T-cell (primary cell): Measurements from ENCODE around the gene AMFR. TPM values are rescaled to one million over a fixed set of nuclear protein-coding genes. Genes with fewer than 3 reads are reported as not detected.

ENCODE experiments used
- ATAC-seq, 4 experiments: fragments of 200-7000 bp in 3 of 4; fragments of 150-1000 bp in 1 of 4; cut with Tn5 transposase; replicated peaks in 1 of 4; 1 replicate in 3 of 4; 2 replicates in 1 of 4; pipeline ENCODE4 v1.10.0; 2021; ENCODE audit warnings: moderate library complexity in 3 of 4, mild to moderate bottlenecking in 2 of 4, moderate number of reproducible peaks in 1 of 4
- CTCF ChIA-PET, 2 donors: fragments of 300-600 bp; sonication (Branson Sonifier 250); formaldehyde crosslinking; loops; one replicate each; lab custom pipeline; 2022; ENCODE audit warnings: antibody characterized with exemption in 2 of 2; lab: Charles Lee
- POLR2A ChIA-PET, 2 donors: fragments of 300-600 bp; sonication (Branson Sonifier 250); formaldehyde crosslinking; loops; one replicate each; lab custom pipeline; 2022; ENCODE audit warnings: antibody characterized with exemption in 2 of 2; lab: Charles Lee
- DNase-seq, 35 experiments: peaks; one replicate each; pipeline versions ENCODE4 v3.0.0 to v3.0.0-alpha.2; 2013 to 2023
- H3K27ac ChIP-seq: one replicate; pipeline ENCODE4 v1.5.1; 2013; ENCODE audit warnings: low read length
- H3K27me3 ChIP-seq, 2 experiments: replicated peaks in 1 of 2; 1 replicate in 1 of 2; 2 replicates in 1 of 2; pipeline versions ENCODE4 v1.6.1 to v1.7.0; 2013; ENCODE audit warnings: low read length in 1 of 2, mixed read lengths in 1 of 2; ENCODE audit not compliant: control insufficient read depth in 2 of 2, insufficient read depth in 2 of 2; ENCODE audit errors: extremely low read depth in 1 of 2
- H3K36me3 ChIP-seq, 2 donors: 1 replicate in 1 of 2; 2 replicates in 1 of 2; pipeline versions ENCODE4 v1.6.1 to v1.7.0; 2013; ENCODE audit warnings: low read length in 1 of 2; ENCODE audit not compliant: control insufficient read depth in 2 of 2, insufficient read depth in 1 of 2; ENCODE audit errors: extremely low read depth in 1 of 2
- H3K4me1 ChIP-seq, 2 experiments: 1 replicate in 1 of 2; 2 replicates in 1 of 2; pipeline versions ENCODE4 v1.6.1 to v1.7.0; 2013; ENCODE audit warnings: low read length in 2 of 2, mixed read lengths in 1 of 2; ENCODE audit not compliant: insufficient read depth in 2 of 2, control insufficient read depth in 1 of 2; ENCODE audit errors: extremely low read depth in 1 of 2
- H3K4me3 ChIP-seq, 2 donors: 1 replicate in 1 of 2; 2 replicates in 1 of 2; pipeline versions ENCODE4 v1.5.1 to v1.7.0; 2013; ENCODE audit warnings: mild to moderate bottlenecking in 2 of 2, low read length in 1 of 2, moderate library complexity in 1 of 2; ENCODE audit not compliant: control insufficient read depth in 1 of 2; ENCODE audit errors: extremely low read depth in 1 of 2
- H3K9me3 ChIP-seq: 2 replicates; pipeline ENCODE4 v1.7.0; 2013
- H3K27ac Mint-ChIP-seq, 2 donors: one replicate each; pipeline ENCODE4 v1.8.0; 2020 to 2021; ENCODE audit warnings: mild to moderate bottlenecking in 2 of 2, mixed read lengths in 2 of 2
- H3K27me3 Mint-ChIP-seq, 2 donors: one replicate each; pipeline ENCODE4 v1.8.0; 2021 to 2022; ENCODE audit warnings: mixed read lengths in 2 of 2
- H3K36me3 Mint-ChIP-seq: one replicate; pipeline ENCODE4 v1.8.0; 2021; ENCODE audit warnings: mixed read lengths
- H3K4me1 Mint-ChIP-seq, 3 donors: one replicate each; pipeline ENCODE4 v1.8.0; 2020 to 2022; ENCODE audit warnings: mixed read lengths in 3 of 3, mild to moderate bottlenecking in 1 of 3
- H3K4me3 Mint-ChIP-seq, 3 donors: one replicate each; pipeline ENCODE4 v1.8.0; 2020 to 2022; ENCODE audit warnings: mild to moderate bottlenecking in 3 of 3, mixed read lengths in 3 of 3, moderate library complexity in 3 of 3
- H3K9me3 Mint-ChIP-seq, 3 donors: one replicate each; pipeline ENCODE4 v1.8.0; 2020 to 2022; ENCODE audit warnings: mixed read lengths in 3 of 3
- WGBS: methylation state at CpG from one replicate; pipeline ENCODE4 v1.1.5; 2013; ENCODE audit warnings: missing lambda C conversion rate; ENCODE audit not compliant: insufficient coverage; 5-methylcytosine and 5-hydroxymethylcytosine counted together
- total RNA-seq, 35 experiments: library from RNA in 6 of 35; stranded (reverse) in 6 of 35; fragments of 120-200 nt in 1 of 35; gene quantifications; one replicate each; pipeline versions ENCODE4 v1.2.1 to v1.2.4 and lab custom pipeline; 2013 to 2026

AMFR gene
- total RNA-seq, 5 donors from 2014 or later (not counting 1 experiment from before 2014, with no cell fraction given): 60.4 to 71.9 (median 68.4) TPM

DNA sequence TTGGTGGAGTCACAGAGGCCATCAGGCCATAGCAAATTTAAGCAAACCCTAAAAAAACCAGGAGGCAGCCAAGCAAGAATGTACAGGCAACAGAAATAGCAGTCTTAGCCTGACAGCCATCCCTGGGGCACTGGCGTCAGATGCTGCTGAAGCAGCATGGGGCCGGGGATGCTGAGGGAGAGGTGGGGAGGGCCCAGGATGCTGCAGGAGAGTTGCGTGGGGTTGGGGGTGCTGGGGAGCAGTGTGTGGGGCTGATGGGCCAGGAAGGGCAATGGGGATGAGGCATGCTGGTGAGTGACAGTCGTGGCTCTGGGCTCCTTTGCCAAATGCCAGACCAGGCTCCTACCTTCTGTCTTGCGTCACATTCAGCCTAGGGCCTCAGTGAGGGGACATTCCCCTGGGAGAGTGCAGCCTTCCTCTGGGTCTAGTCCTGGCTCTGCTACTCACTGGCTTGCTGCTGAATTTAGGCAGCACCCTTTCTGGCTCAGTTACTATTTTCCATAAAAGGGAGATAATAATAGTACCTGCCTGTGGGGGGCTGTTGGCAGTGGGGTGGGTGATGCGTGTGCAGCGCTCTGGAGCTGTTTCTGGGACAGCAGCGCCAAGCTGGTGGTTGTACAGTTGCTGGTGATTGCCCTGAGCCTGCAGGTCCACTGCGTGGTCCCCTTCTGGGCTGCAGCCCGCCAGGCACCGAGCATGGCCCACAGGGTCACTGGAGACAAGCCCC is 88.1 kb downstream of the AMFR start:
- POLR2A ChIA-PET: no interaction called here
- no peaks in the 10 kb centered on the region for H3K36me3 Mint-ChIP-seq

GRCh38 chr16:56336711-56337110 is 88.6 kb downstream of the AMFR start:
- no peak for ATAC-seq
- 91% methylated on average over 21 of the region's 21 CpGs for WGBS
- H3K9me3 ChIP-seq: no peaks in the 10 kb centered on the region

More for the DNA sequence above, 88.1 kb downstream of the AMFR start:
- no peak for ATAC-seq
- WGBS: 91% methylated on average over 10 of the region's 11 CpGs
- no peak for DNase-seq
- Mint-ChIP-seq H3K9me3 (no peaks in the 10 kb centered on the region), H3K27ac (no peak overlapping the region), H3K27me3 (no peaks in the 10 kb centered on the region), H3K4me1 (no peaks in the 10 kb centered on the region), H3K4me3 (no peak overlapping the region)
- H3K9me3 ChIP-seq: no peaks in the 10 kb centered on the region
- no peaks in the 10 kb centered on the region for H3K36me3 ChIP-seq
- CTCF ChIA-PET: no interaction called here
- H3K4me1 ChIP-seq: no peaks in the 10 kb centered on the region
- no peak overlapping the region for H3K27ac ChIP-seq
- H3K27me3 ChIP-seq: no peaks in the 10 kb centered on the region
- no peak overlapping the region for H3K4me3 ChIP-seq

DNA sequence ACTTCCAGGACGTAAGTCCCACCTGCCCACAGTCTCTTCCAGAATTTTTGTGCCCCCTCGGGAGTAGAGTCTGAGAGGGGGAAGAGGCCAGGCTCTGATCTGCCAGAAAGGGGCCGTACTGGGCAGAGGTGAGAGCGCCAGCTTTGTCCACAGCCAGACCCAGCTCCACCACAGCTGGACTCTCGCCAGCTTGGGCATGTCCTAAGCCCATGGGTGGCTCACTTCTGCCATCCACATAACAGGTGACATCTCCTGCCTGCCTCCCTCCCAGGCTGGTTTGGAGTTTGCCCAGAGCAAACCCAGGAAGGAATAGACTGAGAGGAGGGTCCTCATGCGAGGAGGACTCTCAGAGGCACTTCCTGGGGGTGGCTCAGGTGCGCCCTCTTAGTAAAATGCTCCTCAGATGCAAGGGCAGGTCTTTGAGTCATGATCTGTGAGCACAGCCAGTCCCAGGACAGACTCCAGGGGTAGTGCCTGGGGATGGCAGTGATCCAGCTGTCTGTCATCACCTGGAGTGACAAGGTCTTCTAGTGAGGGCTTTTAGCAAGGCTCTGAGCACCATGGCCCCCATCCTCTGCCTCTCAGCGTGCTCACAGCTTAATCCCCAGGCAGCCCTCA is 89.2 kb downstream of the AMFR start:
- WGBS: 82% methylated on average over 5 of the region's 8 CpGs
- Histone ChIP-seq H3K4me3 (no peak overlapping the region), H3K27me3 (no peaks in the 10 kb centered on the region), H3K27ac (no peak overlapping the region), H3K9me3 (no peaks in the 10 kb centered on the region), H3K4me1 (no peaks in the 10 kb centered on the region), H3K36me3 (no peaks in the 10 kb centered on the region)
- Mint-ChIP-seq H3K27ac (no peak overlapping the region), H3K9me3 (no peaks in the 10 kb centered on the region), H3K36me3 (no peaks in the 10 kb centered on the region), H3K27me3 (no peaks in the 10 kb centered on the region), H3K4me3 (no peak overlapping the region), H3K4me1 (no peaks in the 10 kb centered on the region)
- DNase-seq (no peak), ATAC-seq (no peak)
- ChIA-PET CTCF (no interaction called here), POLR2A (no interaction called here)

More at GRCh38 chr16:56336711-56337110, 88.6 kb downstream of the AMFR start:
- H3K27ac ChIP-seq: no peak overlapping the region
- ChIA-PET POLR2A (no interaction called here), CTCF (no interaction called here)
- Mint-ChIP-seq H3K36me3 (no peaks in the 10 kb centered on the region), H3K27ac (no peak overlapping the region), H3K27me3 (no peaks in the 10 kb centered on the region), H3K4me3 (no peak overlapping the region), H3K4me1 (no peaks in the 10 kb centered on the region), H3K9me3 (no peaks in the 10 kb centered on the region)
- H3K4me3 ChIP-seq: no peak overlapping the region
- H3K4me1 ChIP-seq: no peaks in the 10 kb centered on the region
- no peak for DNase-seq
- no peaks in the 10 kb centered on the region for H3K36me3 ChIP-seq
- no peaks in the 10 kb centered on the region for H3K27me3 ChIP-seq

DNA sequence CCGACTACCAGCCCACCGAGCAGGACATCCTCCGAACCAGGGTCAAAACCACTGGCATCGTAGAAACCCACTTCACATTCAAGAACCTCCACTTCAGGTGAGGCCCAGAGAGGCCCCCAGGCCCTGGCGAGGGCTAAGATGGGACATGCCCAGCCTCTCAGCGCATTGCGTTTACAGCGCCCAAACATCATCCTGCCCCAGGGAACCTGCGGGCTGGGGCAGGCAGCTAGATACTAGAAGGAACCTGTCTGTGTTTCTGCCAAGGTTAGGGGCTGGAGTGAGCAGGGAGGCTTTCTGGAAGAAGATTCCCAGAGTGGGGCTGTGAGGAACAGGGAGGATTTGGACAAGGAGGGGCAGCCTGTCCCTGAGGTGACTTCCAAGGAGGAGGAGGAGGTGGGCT is 90.6 kb downstream of the AMFR start:
- H3K9me3 Mint-ChIP-seq: no peaks in the 10 kb centered on the region
- POLR2A ChIA-PET: no interaction called here
- H3K4me3 Mint-ChIP-seq: no peak overlapping the region
- ATAC-seq (no peak), DNase-seq (no peak)
- no peak overlapping the region for H3K27ac Mint-ChIP-seq
- no peaks in the 10 kb centered on the region for H3K36me3 ChIP-seq
- H3K27ac ChIP-seq: no peak overlapping the region
- no peaks in the 10 kb centered on the region for H3K36me3 Mint-ChIP-seq
- no peaks in the 10 kb centered on the region for H3K4me1 Mint-ChIP-seq
- H3K4me1 ChIP-seq: no peaks in the 10 kb centered on the region
- CTCF ChIA-PET: no interaction called here
- 85% methylated on average over 9 of the region's 9 CpGs for WGBS
- H3K27me3 Mint-ChIP-seq: no peaks in the 10 kb centered on the region
- no peaks in the 10 kb centered on the region for H3K9me3 ChIP-seq
- H3K27me3 ChIP-seq: no peaks in the 10 kb centered on the region
- H3K4me3 ChIP-seq: no peak overlapping the region

DNA sequence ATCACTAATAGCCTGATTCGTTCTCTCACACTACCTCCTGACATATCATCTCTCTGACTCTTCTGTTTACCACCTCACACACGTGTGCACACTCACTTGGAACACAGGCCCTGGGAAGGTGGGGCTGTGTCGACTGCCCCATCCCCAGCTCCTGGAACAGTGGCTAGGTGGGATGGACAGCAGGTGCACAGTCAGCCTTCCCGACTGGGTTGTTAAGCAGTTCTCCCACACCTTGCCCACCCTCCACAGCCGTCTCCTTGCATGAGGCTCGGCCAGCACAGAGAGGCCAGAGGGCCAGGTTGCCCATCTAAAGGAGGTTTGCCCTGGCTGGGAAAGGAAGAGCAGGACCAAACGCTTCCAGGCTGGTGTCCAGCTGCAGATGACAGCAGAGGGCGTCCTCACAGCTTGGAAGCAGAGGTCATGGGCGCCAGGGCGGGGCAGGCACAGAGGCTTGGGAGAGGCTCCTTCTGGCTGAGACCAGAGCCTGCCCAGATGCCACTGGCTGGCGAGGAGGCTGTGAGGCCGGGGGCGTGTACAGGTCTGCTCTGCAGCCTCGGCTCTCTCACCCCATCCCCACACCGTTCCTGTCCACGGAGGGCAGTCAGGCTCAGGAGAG is 92.8 kb downstream of the AMFR start:
- no peaks in the 10 kb centered on the region for H3K27me3 ChIP-seq
- Mint-ChIP-seq H3K27ac (no peak overlapping the region), H3K4me3 (no peak overlapping the region), H3K27me3 (no peaks in the 10 kb centered on the region), H3K4me1 (no peaks in the 10 kb centered on the region), H3K36me3 (no peaks in the 10 kb centered on the region), H3K9me3 (no peaks in the 10 kb centered on the region)
- ChIA-PET CTCF (no interaction called here), POLR2A (no interaction called here)
- H3K4me3 ChIP-seq: no peak overlapping the region
- WGBS: 83% methylated on average over 11 of the region's 16 CpGs
- H3K27ac ChIP-seq: no peak overlapping the region
- no peaks in the 10 kb centered on the region for H3K36me3 ChIP-seq
- H3K4me1 ChIP-seq: no peaks in the 10 kb centered on the region
- H3K9me3 ChIP-seq: no peaks in the 10 kb centered on the region
- ATAC-seq (no peak), DNase-seq (no peak)

DNA sequence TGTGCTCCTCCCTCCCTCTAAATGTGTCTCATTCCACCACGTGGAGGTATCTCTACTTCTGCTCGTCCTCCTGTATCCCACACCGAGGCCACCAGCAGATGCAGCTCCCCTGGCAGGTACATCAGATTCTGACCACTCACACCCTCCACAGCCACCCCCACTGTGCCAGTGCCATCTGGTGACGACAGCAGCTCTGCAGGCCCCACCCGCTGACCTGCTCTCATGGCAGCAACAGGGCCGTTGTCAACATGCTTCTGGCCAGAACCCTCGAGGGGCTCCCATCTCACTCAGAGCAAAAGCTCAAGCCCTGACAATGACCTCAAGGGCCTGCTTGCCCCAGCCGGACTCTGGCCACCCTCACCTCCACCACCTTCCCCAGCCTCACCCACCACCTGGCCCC is 93.4 kb downstream of the AMFR start:
- no peaks in the 10 kb centered on the region for H3K27me3 ChIP-seq
- H3K4me3 ChIP-seq: no peak overlapping the region
- no peaks in the 10 kb centered on the region for H3K36me3 Mint-ChIP-seq
- H3K9me3 Mint-ChIP-seq: no peaks in the 10 kb centered on the region
- ChIA-PET CTCF (no interaction called here), POLR2A (interaction anchor here in 1 of 2 donors (0.6 kb wide), 1 partner anchor 250 kb away, joined by 3 read pairs; no protein-coding TSS in a partner anchor)
- H3K27me3 Mint-ChIP-seq: no peaks in the 10 kb centered on the region
- no peaks in the 10 kb centered on the region for H3K4me1 Mint-ChIP-seq
- no peaks in the 10 kb centered on the region for H3K9me3 ChIP-seq
- DNase-seq (no peak), ATAC-seq (no peak)
- H3K36me3 ChIP-seq: no peaks in the 10 kb centered on the region
- H3K27ac Mint-ChIP-seq: no peak overlapping the region
- no peak overlapping the region for H3K27ac ChIP-seq
- no peaks in the 10 kb centered on the region for H3K4me1 ChIP-seq
- H3K4me3 Mint-ChIP-seq: no peak overlapping the region
- 87% methylated on average over 8 of the region's 8 CpGs for WGBS
